ENCODE results near the gene ANKRD26. TPM values are rescaled to one million over a fixed set of nuclear protein-coding genes. Genes with fewer than 3 reads are reported as not detected.

Gene ANKRD26
- total RNA-seq, 4 donors from 2014 or later, result 3.6 to 14.7 (median 8.4) TPM

DNA sequence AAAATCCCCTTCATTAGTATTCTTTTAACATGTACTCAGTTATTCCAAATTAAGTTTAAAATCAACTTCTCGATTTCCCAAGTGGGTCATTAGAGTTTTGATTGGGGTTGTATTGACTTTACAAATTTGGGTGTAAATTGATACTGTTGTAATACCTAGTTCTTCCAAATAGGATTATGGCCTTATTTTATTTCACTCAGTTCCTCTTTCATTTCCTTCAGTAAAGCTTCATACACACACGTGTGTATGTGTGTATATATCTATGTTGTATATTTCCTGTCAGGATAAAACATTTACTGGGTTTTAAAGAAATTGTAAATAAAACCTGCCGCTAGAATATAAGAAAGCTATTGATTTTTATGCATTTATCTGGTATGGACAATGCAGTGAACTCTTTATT is 38.0 kb upstream of the ANKRD26 start:
- peaks cover 0 to 38% of the 10 kb centered on the region in 2 donors for H3K36me3 ChIP-seq
- H3K9me3 ChIP-seq, result no peaks in the 10 kb centered on the region
- no peak overlapping the region for H3K4me3 ChIP-seq
- H3K27me3 ChIP-seq, result no peaks in the 10 kb centered on the region
- no peak overlapping the region for H3K27ac ChIP-seq
- no peak for TF ChIP-seq POLR2A (IDR thresholded peaks at IDR 0.05)
- intact Hi-C loops (cut with DNase I; ENCODE audit: low total_unique reads) (no loop called here), in situ Hi-C loops (cut with MboI; ENCODE audit: low sequenced_read_pairs in 4 of 4) (no loop called here)
- DNase-seq, result no peak
- no peak for ATAC-seq
- H3K4me1 ChIP-seq, result no peaks in the 10 kb centered on the region

DNA sequence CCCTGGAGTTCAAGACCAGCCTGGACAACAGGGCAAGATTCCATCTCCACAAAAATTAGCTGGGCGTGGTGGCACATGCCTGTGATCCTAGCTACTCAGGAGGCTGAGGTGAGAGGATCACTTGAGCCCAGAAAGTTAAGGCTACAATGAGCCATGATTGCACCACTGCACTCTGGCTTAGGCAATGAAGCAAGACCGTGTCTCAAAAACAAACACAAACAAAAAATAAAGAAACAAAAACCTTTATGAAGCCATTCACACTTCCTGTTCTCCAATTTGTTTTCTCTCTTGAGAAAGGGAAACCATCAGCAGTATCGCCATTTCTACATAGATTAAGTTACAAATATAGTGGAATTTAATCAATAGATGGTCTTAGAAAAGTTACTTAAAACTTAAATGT is 34.1 kb upstream of the ANKRD26 start:
- intact Hi-C loops (cut with DNase I; ENCODE audit: low total_unique reads), result no loop called here
- peaks cover 0 to 59% of the 10 kb centered on the region in 2 donors for H3K36me3 ChIP-seq
- TF ChIP-seq, protein P1, sequence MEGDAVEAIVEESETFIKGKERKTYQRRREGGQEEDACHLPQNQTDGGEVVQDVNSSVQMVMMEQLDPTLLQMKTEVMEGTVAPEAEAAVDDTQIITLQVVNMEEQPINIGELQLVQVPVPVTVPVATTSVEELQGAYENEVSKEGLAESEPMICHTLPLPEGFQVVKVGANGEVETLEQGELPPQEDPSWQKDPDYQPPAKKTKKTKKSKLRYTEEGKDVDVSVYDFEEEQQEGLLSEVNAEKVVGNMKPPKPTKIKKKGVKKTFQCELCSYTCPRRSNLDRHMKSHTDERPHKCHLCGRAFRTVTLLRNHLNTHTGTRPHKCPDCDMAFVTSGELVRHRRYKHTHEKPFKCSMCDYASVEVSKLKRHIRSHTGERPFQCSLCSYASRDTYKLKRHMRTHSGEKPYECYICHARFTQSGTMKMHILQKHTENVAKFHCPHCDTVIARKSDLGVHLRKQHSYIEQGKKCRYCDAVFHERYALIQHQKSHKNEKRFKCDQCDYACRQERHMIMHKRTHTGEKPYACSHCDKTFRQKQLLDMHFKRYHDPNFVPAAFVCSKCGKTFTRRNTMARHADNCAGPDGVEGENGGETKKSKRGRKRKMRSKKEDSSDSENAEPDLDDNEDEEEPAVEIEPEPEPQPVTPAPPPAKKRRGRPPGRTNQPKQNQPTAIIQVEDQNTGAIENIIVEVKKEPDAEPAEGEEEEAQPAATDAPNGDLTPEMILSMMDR (IDR thresholded peaks at IDR 0.05 in 4 of 5, conservative IDR thresholded peaks at IDR 0.05 in 1 of 5), result no peak
- TF ChIP-seq POLR2A (IDR thresholded peaks at IDR 0.05), result no peak
- in situ Hi-C loops (cut with MboI; ENCODE audit: low sequenced_read_pairs in 4 of 4), result no loop called here
- H3K4me3 ChIP-seq, result no peak overlapping the region
- no peak overlapping the region for H3K27ac ChIP-seq
- H3K4me1 ChIP-seq, result no peaks in the 10 kb centered on the region
- ATAC-seq, result no peak
- H3K27me3 ChIP-seq, result no peaks in the 10 kb centered on the region
- no peaks in the 10 kb centered on the region for H3K9me3 ChIP-seq
- DNase-seq, result no peak

DNA sequence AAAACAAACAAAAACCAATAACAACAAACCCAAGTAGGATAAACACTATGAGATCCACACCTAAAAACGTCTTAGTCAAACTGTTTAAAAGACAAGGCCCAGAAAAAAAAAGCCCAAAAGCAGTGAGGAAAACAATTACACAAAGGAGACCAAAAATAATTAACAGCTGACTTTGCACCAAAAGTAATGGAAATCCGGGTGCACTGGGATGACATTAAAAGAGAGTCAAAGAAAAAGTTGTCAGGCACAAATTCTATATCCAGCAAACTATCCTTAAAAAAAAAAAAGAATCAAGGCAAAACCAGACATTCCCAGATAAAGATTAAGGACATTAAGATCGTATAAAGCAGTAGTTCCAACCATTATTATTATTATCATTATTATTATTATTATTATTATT is 7.9 kb upstream of the ANKRD26 start:
- H3K27me3 ChIP-seq, result no peaks in the 10 kb centered on the region
- H3K27ac ChIP-seq, result no peak overlapping the region
- peaks cover 0 to 41% of the 10 kb centered on the region in 2 donors for H3K36me3 ChIP-seq
- no peaks in the 10 kb centered on the region for H3K4me1 ChIP-seq
- no peak for DNase-seq
- H3K4me3 ChIP-seq, result no peak overlapping the region
- intact Hi-C loops (cut with DNase I; ENCODE audit: low total_unique reads), result no loop called here
- no peak for TF ChIP-seq POLR2A (IDR thresholded peaks at IDR 0.05)
- TF ChIP-seq, protein P1 (IDR thresholded peaks at IDR 0.05 in 4 of 5, conservative IDR thresholded peaks at IDR 0.05 in 1 of 5), result no peak
- no peaks in the 10 kb centered on the region for H3K9me3 ChIP-seq
- ATAC-seq, result no peak
- in situ Hi-C loops (cut with MboI; ENCODE audit: low sequenced_read_pairs in 4 of 4), result no loop called here

DNA sequence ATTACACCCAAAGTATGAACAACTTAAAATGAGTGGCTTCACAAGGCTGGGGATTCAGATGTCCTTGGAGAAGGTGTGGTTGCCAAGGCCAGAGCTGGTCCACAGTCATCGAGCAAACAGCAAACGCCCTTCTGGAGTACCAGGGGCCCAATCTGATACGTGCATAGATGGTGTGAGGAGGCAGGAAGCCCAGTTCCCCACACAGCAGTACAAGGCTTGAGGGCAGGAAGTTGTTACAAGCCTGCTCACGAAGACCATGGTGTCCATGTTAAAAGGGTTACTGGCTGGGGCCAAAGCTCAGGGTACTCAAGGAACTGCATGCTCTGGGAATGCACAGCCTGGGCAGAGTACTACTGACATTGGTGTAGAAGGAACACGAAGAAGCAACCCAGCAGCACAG is 4.6 kb upstream of the ANKRD26 start:
- intact Hi-C loops (cut with DNase I; ENCODE audit: low total_unique reads), result no loop called here

DNA sequence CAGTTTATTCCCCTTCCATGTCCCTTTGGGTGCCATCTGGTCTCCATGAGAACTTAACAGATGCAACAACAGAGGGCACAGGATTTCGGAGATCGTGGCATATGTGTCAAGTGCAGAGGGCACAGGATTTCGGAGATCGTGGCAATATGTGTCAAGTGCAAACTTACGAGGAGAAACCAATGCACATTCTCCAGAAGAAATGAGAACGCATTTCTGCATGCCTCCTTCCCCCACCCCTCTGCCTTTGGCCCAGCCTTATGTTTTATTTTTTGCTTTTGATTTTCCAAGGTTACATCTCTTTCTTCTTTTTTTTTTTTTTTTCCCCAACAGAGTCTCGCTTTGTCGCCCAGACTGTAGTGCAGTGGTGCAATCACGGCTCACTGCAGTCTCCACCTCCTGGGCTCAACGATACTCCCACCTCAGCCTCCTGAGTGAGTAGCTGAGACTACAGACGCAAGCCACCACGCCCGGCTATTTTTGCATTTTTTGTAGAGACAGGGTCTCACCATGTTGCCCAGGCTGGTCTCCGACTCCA is 586 bp upstream of the ANKRD26 start:
- TF ChIP-seq, protein P1 (IDR thresholded peaks at IDR 0.05 in 4 of 5, conservative IDR thresholded peaks at IDR 0.05 in 1 of 5), result no peak
- no peak for TF ChIP-seq POLR2A (IDR thresholded peaks at IDR 0.05)
- ATAC-seq (peak; percentile 7 to 22), DNase-seq (no peak)
- Histone ChIP-seq H3K36me3 (no peaks in the 10 kb centered on the region), H3K4me1 (peaks cover 12 to 15% of the 10 kb centered on the region in 2 donors), H3K9me3 (no peaks in the 10 kb centered on the region), H3K27ac (peak overlapping the region; percentile 88 to 93 (median 88)), H3K27me3 (no peaks in the 10 kb centered on the region), H3K4me3 (peak overlapping the region; percentile 77 to 88 (median 86))
- intact Hi-C loops (cut with DNase I; ENCODE audit: low total_unique reads) (loop anchor here (1.0 kb wide), 2 partner anchors 54 to 240 kb away; partner anchors contain the start of gene MASTL), in situ Hi-C loops (cut with MboI; ENCODE audit: low sequenced_read_pairs in 4 of 4) (no loop called here)

More for the DNA sequence above, 4.6 kb upstream of the ANKRD26 start:
- DNase-seq (no peak), ATAC-seq (no peak)
- H3K9me3 ChIP-seq, result no peaks in the 10 kb centered on the region
- TF ChIP-seq, protein P1 (IDR thresholded peaks at IDR 0.05 in 4 of 5, conservative IDR thresholded peaks at IDR 0.05 in 1 of 5), result no peak
- TF ChIP-seq POLR2A (IDR thresholded peaks at IDR 0.05), result no peak
- peaks cover 0 to 13% of the 10 kb centered on the region in 2 donors for H3K36me3 ChIP-seq
- H3K27ac ChIP-seq, result no peak overlapping the region
- H3K27me3 ChIP-seq, result no peaks in the 10 kb centered on the region
- H3K4me1 ChIP-seq, result peaks cover 0 to 7% of the 10 kb centered on the region in 2 donors
- in situ Hi-C loops (cut with MboI; ENCODE audit: low sequenced_read_pairs in 4 of 4), result no loop called here
- H3K4me3 ChIP-seq, result no peak overlapping the region
